IPS-20b (cell line): Measurements from ENCODE around the gene MYL11.
A peak's percentile ranks its signal among the peaks of the same experiment; 100 is the strongest.

Source experiments
- H3K27ac ChIP-seq: one replicate; pipeline ENCODE4 v1.5.1; 2013; ENCODE audit warnings: low read length
- H3K27me3 ChIP-seq: 2 replicates; pipeline ENCODE4 v1.6.1; 2013; ENCODE audit warnings: mild to moderate bottlenecking, low read length, inconsistent platforms; ENCODE audit not compliant: insufficient read depth
- H3K36me3 ChIP-seq: 2 replicates; pipeline ENCODE4 v1.6.1; 2013; ENCODE audit warnings: low read depth, mild to moderate bottlenecking, inconsistent platforms, low read length, moderate library complexity; ENCODE audit not compliant: insufficient read depth
- H3K4me1 ChIP-seq: 2 replicates; pipeline ENCODE4 v1.6.1; 2013; ENCODE audit warnings: mild to moderate bottlenecking, control low read depth, inconsistent platforms, low read length, moderate library complexity; ENCODE audit not compliant: insufficient read depth
- H3K4me3 ChIP-seq: 2 replicates; pipeline ENCODE4 v1.5.1; 2013; ENCODE audit warnings: mild to moderate bottlenecking, low read length, inconsistent platforms
- H3K9ac ChIP-seq: 2 replicates; pipeline ENCODE4 v1.6.1; 2013; ENCODE audit warnings: low read depth, mild to moderate bottlenecking, inconsistent platforms, low read length, moderate library complexity
- H3K9me3 ChIP-seq: 2 replicates; pipeline ENCODE4 v1.6.1; 2013; ENCODE audit warnings: mild to moderate bottlenecking, low read depth, low read length, inconsistent platforms; ENCODE audit not compliant: insufficient read depth

Gene MYL11

GRCh38 chr16:30348113-30348512 is 26.5 kb upstream of the MYL11 start:
- Histone ChIP-seq H3K27me3 (no peaks in the 10 kb centered on the region), H3K9ac (no peak overlapping the region), H3K4me1 (no peaks in the 10 kb centered on the region), H3K4me3 (no peak overlapping the region), H3K36me3 (peaks cover 31% of the 10 kb centered on the region), H3K9me3 (no peaks in the 10 kb centered on the region), H3K27ac (no peak overlapping the region)

GRCh38 chr16:30348929-30349328 is 25.7 kb upstream of the MYL11 start:
- Histone ChIP-seq H3K9ac (no peak overlapping the region), H3K36me3 (peaks cover 39% of the 10 kb centered on the region), H3K9me3 (no peaks in the 10 kb centered on the region), H3K4me1 (0 out of 2 replicates have a peak, but pooled peaks cover 1% of the 10 kb centered on the region), H3K27ac (no peak overlapping the region), H3K4me3 (no peak overlapping the region), H3K27me3 (no peaks in the 10 kb centered on the region)

- H3K36me3 ChIP-seq = peaks cover 39% of the 10 kb centered on the region
- H3K9ac ChIP-seq = no peak overlapping the region
- no peaks in the 10 kb centered on the region for H3K27me3 ChIP-seq
- H3K9me3 ChIP-seq = no peaks in the 10 kb centered on the region
- no peak overlapping the region for H3K27ac ChIP-seq
- H3K4me1 ChIP-seq = 0 out of 2 replicates have a peak, but pooled peaks cover 5% of the 10 kb centered on the region
- H3K4me3 ChIP-seq = no peak overlapping the region
Observed at GRCh38 chr16:30349675-30350074, 24.9 kb upstream of the MYL11 start.

DNA sequence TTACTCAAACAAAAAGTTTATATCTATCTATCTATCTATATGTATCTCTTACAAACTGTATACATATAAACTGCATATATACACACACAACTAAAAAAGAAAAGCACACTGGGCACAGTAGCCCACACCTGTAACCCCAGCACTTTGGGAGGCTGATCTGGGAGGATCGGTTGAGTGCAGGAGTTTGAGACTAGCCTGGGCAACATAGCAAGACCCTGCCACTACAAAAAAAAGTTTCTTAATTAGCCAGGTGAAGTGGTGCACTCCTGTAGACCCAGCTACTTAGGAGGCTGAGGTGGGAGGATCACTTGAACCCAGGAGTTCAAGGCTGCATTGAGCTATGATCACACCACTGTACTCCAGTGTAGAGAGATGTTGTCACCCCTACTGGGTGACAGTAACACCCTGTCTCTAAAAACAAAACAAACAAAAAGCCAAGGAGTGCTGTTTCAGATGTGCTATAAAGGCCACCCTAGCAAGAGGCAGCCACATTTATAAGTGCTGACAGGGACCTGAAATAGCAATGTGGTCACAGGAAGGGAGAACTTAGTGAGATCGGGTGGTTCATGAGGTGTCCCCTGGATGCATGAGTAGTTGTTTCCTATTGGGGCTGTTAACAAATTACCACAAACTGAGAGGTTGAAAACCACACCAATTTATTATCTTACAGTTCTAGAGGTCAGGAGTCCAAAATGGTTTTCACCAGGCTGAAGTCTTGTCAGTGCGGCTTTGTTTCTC is 24.3 kb upstream of the MYL11 start:
- no peak overlapping the region for H3K4me3 ChIP-seq
- no peaks in the 10 kb centered on the region for H3K9me3 ChIP-seq
- no peak overlapping the region for H3K9ac ChIP-seq
- H3K27ac ChIP-seq = no peak overlapping the region
- H3K4me1 ChIP-seq = 0 out of 2 replicates have a peak, but pooled peaks cover 5% of the 10 kb centered on the region
- H3K27me3 ChIP-seq = no peaks in the 10 kb centered on the region
- H3K36me3 ChIP-seq = peaks cover 39% of the 10 kb centered on the region

DNA sequence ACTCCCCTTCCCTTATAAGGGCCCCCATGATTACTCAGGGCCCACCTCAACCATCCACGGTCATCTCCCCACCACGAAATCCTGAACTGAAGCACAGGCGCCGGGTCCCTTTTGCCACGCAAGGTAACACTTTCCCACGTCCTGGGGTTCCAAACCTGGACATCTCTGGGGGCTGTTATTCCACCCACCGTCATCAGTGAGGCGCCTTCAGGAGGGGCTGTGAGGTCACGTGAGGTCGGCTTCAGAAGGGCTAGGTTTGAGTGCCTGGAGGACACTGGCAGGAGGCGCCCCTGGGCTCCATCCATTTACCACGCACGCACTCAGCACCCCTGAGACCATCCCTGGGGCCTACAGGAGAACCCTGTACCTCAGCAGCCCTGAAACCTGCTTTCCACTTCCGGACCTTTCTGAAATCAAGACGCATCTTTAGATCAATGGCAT is 23.6 kb upstream of the MYL11 start:
- H3K9ac ChIP-seq = no peak overlapping the region
- H3K4me1 ChIP-seq = peaks cover 6% of the 10 kb centered on the region; the same call in 1 of the 2 replicates
- H3K4me3 ChIP-seq = no peak overlapping the region
- peaks cover 39% of the 10 kb centered on the region for H3K36me3 ChIP-seq
- H3K27me3 ChIP-seq = no peaks in the 10 kb centered on the region
- H3K9me3 ChIP-seq = no peaks in the 10 kb centered on the region
- no peak overlapping the region for H3K27ac ChIP-seq

DNA sequence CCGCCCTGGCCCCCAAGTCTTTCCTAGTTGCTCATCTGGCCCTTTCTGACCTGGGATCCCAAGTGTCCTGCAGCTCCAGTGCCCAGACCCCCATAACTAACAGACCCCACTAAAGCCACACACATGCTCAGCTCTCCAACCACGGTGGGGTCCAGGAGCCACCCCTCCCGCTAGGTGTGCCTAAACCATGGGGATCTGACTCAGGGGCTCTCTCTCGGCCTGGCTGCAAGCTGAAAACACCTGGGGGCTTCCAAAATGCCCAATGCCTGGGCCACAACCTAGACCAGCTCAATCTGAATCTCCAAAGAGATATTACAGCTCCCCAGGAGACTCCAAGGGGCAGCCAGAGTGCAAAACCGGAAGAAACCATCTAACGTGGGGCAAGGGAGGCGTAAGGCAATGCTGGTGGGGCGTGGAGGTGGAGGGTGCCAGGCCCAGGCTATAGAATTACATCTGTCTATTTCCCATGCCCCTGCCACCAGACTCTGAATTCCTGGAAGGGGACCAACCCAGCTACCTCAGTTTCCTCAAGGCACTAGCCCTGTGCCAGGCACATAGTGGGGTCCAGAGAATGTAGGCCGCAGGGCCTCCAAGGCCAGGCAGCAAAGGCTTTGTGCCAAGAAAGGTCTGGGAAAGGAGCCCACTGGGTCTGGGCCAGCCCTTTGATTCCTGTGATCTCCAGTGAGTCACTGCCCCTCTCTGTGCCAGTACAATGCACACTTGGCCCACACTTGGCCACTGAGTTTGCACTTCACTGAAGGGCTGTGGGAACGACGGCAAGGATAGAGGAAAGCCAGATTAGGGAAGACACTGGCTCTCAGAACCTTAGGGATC is 22.8 kb upstream of the MYL11 start:
- Histone ChIP-seq H3K9ac (no peak overlapping the region), H3K4me1 (peaks cover 10% of the 10 kb centered on the region; the same call in 1 of the 2 replicates), H3K36me3 (peaks cover 39% of the 10 kb centered on the region), H3K9me3 (no peaks in the 10 kb centered on the region), H3K27me3 (no peaks in the 10 kb centered on the region), H3K27ac (no peak overlapping the region), H3K4me3 (no peak overlapping the region)

DNA sequence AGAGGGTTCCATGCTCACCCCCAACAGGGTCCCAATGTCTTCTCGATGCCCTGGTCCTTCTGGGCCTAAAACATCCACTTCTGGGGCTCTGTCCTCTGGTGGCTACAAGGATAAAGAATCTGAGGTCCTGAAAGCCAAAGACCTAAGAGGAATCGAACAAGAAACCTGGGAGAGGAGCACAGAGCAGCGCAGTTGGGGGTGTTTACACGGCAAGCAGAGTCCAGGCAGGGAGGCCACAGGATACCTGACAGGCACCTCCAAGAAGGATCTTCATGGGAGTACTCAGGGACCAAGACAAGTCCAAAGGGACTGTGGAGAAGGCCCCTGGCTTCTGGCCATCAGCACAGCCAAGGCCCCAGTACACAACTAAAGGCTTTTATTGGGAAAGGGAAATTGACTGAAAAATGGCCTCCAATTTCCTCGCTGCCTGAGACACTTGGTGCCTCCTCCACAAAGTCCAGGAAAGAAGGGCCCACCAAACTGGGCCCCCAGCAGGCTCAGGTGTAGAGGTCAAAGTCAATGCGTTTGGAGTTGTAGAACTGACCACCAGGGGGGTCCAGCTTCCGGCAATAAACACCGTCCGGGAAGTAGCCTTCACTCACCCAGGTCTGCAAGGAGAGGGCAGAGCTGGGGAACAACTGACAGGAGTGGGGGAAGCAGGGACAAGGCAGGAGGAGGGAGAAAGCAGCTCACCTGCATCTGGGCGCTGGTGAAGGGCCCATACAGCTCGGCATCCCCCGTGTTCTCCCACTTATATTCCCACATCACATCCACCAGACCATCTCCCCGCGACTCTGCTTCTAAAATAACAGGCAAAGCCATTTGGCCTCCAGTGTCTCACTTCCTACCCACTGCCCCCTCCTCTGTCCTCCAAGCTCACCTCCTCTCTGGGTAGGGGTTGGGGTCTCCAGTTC is 21.9 kb upstream of the MYL11 start:
- no peaks in the 10 kb centered on the region for H3K9me3 ChIP-seq
- peaks cover 42% of the 10 kb centered on the region for H3K36me3 ChIP-seq
- no peak overlapping the region for H3K27ac ChIP-seq
- peaks cover 10% of the 10 kb centered on the region; the same call in 1 of the 2 replicates for H3K4me1 ChIP-seq
- H3K4me3 ChIP-seq = no peak overlapping the region
- no peaks in the 10 kb centered on the region for H3K27me3 ChIP-seq
- H3K9ac ChIP-seq = no peak overlapping the region

DNA sequence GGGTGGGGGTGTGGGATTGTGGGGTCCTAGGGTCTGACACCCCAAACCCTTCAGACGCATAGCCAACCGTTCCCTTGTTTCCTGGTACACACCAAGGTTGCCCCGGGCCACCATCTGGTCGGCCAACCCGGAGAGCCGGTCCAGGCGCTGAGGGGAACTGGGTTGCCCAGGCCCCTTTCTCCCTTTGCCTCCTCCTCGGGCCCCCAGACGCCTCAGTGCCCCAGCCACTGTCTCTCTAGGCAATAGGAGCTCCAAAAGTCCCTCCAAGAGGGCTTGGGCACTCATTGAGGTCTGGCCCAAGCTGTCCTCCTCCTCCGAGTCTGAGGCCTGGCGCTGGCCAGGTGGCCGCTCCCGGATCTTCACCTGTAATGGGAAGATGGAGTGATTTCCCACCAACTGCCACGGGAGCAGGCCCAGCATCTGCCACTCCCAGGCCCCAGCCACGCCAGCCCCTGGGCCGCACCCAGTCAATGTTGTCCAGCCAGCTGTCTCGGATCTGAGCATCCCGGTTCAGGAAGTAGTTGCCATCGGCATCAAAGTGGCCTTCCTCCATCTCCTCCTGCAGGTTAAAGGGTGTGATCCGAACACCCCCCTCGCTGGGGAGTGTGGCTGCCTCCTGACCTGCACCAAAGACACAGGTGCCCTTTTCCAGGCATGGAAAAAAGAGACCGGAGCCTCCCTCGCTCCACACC is 21.0 kb upstream of the MYL11 start:
- Histone ChIP-seq H3K27me3 (no peaks in the 10 kb centered on the region), H3K27ac (no peak overlapping the region), H3K9ac (peak overlapping the region; percentile 97; the same call in 1 of the 2 replicates), H3K4me1 (peaks cover 10% of the 10 kb centered on the region; the same call in 1 of the 2 replicates), H3K9me3 (no peaks in the 10 kb centered on the region), H3K4me3 (peak overlapping the region; percentile 100; the same call in 1 of the 2 replicates), H3K36me3 (peaks cover 45% of the 10 kb centered on the region)

DNA sequence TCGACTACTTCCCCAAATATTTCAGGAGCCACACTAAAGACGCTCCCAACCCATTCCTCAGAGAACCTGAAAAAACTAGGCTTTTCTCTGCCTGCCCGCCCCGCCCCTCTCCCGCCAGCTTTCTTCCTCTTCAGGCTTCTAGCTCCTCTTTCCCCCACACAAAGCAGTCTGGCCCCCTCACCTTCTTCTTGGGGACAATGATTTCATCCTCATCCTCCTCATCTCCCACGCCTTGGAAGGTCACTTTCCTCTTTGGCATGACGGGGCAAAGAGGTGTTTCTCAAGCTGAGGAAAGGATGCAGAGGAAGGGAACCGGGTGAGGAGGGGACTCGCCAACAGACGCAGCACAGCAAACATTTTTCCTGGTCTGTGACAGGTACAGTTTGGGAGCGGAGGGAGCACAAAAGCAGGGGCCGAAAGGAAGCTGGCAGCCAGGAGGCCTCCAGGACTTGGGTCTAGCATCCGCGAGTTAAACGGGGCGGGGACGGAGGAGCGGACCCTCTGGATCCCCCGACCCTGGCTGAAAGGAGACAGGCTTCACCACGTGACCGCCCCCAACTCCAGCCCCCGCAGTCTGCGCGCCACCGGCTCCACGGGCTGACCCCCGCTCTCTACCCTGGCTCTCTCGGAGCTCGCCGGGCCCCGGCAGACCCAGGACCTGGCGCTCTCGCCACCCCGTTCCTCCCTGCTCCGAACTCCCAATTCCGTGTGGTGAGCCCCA is 20.0 kb upstream of the MYL11 start:
- peak overlapping the region; percentile 97 for H3K9ac ChIP-seq
- peaks cover 10% of the 10 kb centered on the region; the same call in 1 of the 2 replicates for H3K4me1 ChIP-seq
- H3K4me3 ChIP-seq = peak overlapping the region; percentile 100
- H3K36me3 ChIP-seq = peaks cover 49% of the 10 kb centered on the region
- no peaks in the 10 kb centered on the region for H3K27me3 ChIP-seq
- peak overlapping the region; percentile 31 for H3K27ac ChIP-seq
- no peaks in the 10 kb centered on the region for H3K9me3 ChIP-seq

- Histone ChIP-seq H3K9ac (peak within 1 kb of the TSS; percentile 97), H3K4me3 (peak within 1 kb of the TSS; percentile 100), H3K4me1 (peaks cover 10% of the 10 kb centered on the region; the same call in 1 of the 2 replicates), H3K36me3 (peaks cover 46% of the 10 kb centered on the region), H3K27me3 (no peaks in the 10 kb centered on the region), H3K27ac (peak within 1 kb of the TSS; percentile 73), H3K9me3 (no peaks in the 10 kb centered on the region)
Observed at GRCh38 chr16:30355144-30355953, 19.3 kb upstream of the MYL11 start, which contains the start of gene CD2BP2. Gene CD2BP2 (minus strand): TSS chr16:30355308. CDS start chr16:30354681, 627 bp downstream.
